DOHH2 (cell line): Measurements from ENCODE around the gene ACSM2A.
"Not testable (repeated sequence)": the region's sequence is repeated elsewhere in the genome, so short reads cannot be mapped to it uniquely, and the experiment has no call there.

Experiments
- CTCF ChIP-seq: fragments of 200-600 bp; sonication (generic); IDR thresholded peaks from one replicate; pipeline ENCODE4 v1.5.1; 2014; ENCODE audit warnings: antibody characterized with exemption, mild to moderate bottlenecking, low read depth, low read length; ENCODE audit not compliant: poor library complexity, severe bottlenecking
- EZH2phosphoT487 ChIP-seq: fragments of 200-600 bp; sonication (generic); IDR thresholded peaks from 2 replicates; pipeline ENCODE4 v1.6.1; 2017; ENCODE audit warnings: borderline replicate concordance, mild to moderate bottlenecking, antibody characterized with exemption, low read length, moderate library complexity, mixed read lengths

GRCh38 chr16:20421748-20422147, 29.6 kb upstream of the ACSM2A start:
- not testable (repeated sequence) for TF ChIP-seq CTCF, EZH2phosphoT487
